HCT116 (cell line): ENCODE results near the gene RNF126.

Experiments
- CTCF ChIP-seq, 3 experiments: fragments of 200-600 bp in 1 of 3; sonication (generic) in 1 of 3; IDR thresholded peaks in 2 of 3; conservative IDR thresholded peaks in 1 of 3; 2 replicates each; pipeline ENCODE4 v1.5.1; 2012 to 2017; ENCODE audit warnings: low read depth in 2 of 3, low read length in 2 of 3, antibody characterized with exemption in 1 of 3, borderline replicate concordance in 1 of 3, control low read depth in 1 of 3, mild to moderate bottlenecking in 1 of 3, mixed read lengths in 1 of 3, mixed run types in 1 of 3, moderate library complexity in 1 of 3; ENCODE audit not compliant: insufficient read depth in 1 of 3
- EGR1 ChIP-seq: IDR thresholded peaks from 2 replicates; pipeline ENCODE4 v1.6.1; 2012; ENCODE audit warnings: low read depth
- EZH2 ChIP-seq: fragments of 200-600 bp; sonication (generic); IDR thresholded peaks from 2 replicates; pipeline ENCODE4 v1.6.1; 2017; ENCODE audit warnings: antibody characterized with exemption, mixed run types
- EZH2phosphoT487 ChIP-seq: fragments of 200-600 bp; IDR thresholded peaks from 2 replicates; pipeline ENCODE4 v1.6.1; 2018; ENCODE audit warnings: antibody characterized with exemption, borderline replicate concordance
- JUND ChIP-seq: IDR thresholded peaks from 2 replicates; pipeline ENCODE4 v1.6.1; 2012
- POLR2A ChIP-seq: IDR thresholded peaks from 2 replicates; pipeline ENCODE4 v1.7.0; 2011; ENCODE audit warnings: borderline replicate concordance; ENCODE audit not compliant: insufficient read depth, insufficient read length; ENCODE audit errors: extremely low read depth
- POLR2AphosphoS5 ChIP-seq: IDR thresholded peaks from 2 replicates; pipeline ENCODE4 v1.6.1; 2011; ENCODE audit warnings: mild to moderate bottlenecking, low read depth, low read length, moderate library complexity
- YY1 ChIP-seq: IDR thresholded peaks from 2 replicates; pipeline ENCODE4 v1.6.1; 2011; ENCODE audit warnings: low read length, low read depth, moderate library complexity, mild to moderate bottlenecking; ENCODE audit not compliant: insufficient replicate concordance; ENCODE audit errors: extremely low read depth

- no peak for TF ChIP-seq CTCF (IDR thresholded peaks at IDR 0.05 in 2 of 3, conservative IDR thresholded peaks at IDR 0.05 in 1 of 3; ENCODE audit: borderline replicate concordance in 1 of 3, insufficient read depth in 1 of 3, low read depth in 2 of 3, low read length in 2 of 3)
- TF ChIP-seq POLR2A, result no peak
- TF ChIP-seq EZH2phosphoT487, result no peak
- no peak for TF ChIP-seq YY1
- TF ChIP-seq EZH2, result no peak
- no peak for TF ChIP-seq JUND
- TF ChIP-seq EGR1, result no peak
- TF ChIP-seq POLR2AphosphoS5, result no peak
These were observed 60.4 kb downstream of the RNF126 start for GRCh38 chr19:602391-603301.
